MCF 10A (cell line): ENCODE measurements around the gene SLC10A2. TPM values are rescaled to one million over a fixed set of nuclear protein-coding genes. Genes with fewer than 3 reads are reported as not detected.

Source experiments
- BruUV-seq: library from RNA; stranded (reverse); fragments of 400-500 nt; replicated peaks from 2 replicates; lab custom pipeline; 2021; lab: Mats Ljungman, UMichigan
- CTCF ChIA-PET: fragments of 300-600 bp; sonication (Branson Sonifier 250); formaldehyde crosslinking; extraction: SDS; loops from one replicate; lab custom pipeline; 2021; ENCODE audit warnings: antibody characterized with exemption, inconsistent platforms; lab: Yijun Ruan, JAX
- POLR2A ChIA-PET: fragments of 300-600, 350-650 bp; sonication (Branson Sonifier 250); formaldehyde crosslinking; extraction: SDS; loops from one replicate; lab custom pipeline; 2020; ENCODE audit warnings: antibody characterized with exemption, inconsistent platforms; lab: Yijun Ruan, JAX
- DNase-seq: peaks from one replicate; pipeline ENCODE4 v3.0.0-alpha.2; 2018; ENCODE audit not compliant: unreplicated experiment
- H3K27ac Mint-ChIP-seq: one replicate; pipeline ENCODE4 v1.8.0; 2022; ENCODE audit warnings: mild to moderate bottlenecking, low read depth, mixed read lengths; ENCODE audit not compliant: unreplicated experiment
- H3K27me3 Mint-ChIP-seq: one replicate; pipeline ENCODE4 v1.8.0; 2022; ENCODE audit warnings: mixed read lengths; ENCODE audit not compliant: insufficient read depth, unreplicated experiment
- H3K36me3 Mint-ChIP-seq: one replicate; pipeline ENCODE4 v1.8.0; 2022; ENCODE audit warnings: mild to moderate bottlenecking, moderate library complexity, mixed read lengths; ENCODE audit not compliant: insufficient read depth, unreplicated experiment
- H3K4me1 Mint-ChIP-seq: one replicate; pipeline ENCODE4 v1.8.0; 2022; ENCODE audit warnings: mixed read lengths; ENCODE audit not compliant: insufficient read depth, unreplicated experiment
- H3K4me3 Mint-ChIP-seq: one replicate; pipeline ENCODE4 v1.8.0; 2022; ENCODE audit warnings: mild to moderate bottlenecking, moderate library complexity, mixed read lengths; ENCODE audit not compliant: unreplicated experiment
- H3K9me3 Mint-ChIP-seq: one replicate; pipeline ENCODE4 v1.8.0; 2022; ENCODE audit warnings: mixed read lengths; ENCODE audit not compliant: unreplicated experiment
- intact Hi-C: fragments of 100-400 bp; cut with micrococcal nuclease; formaldehyde crosslinking; loops from 2 replicates; pipeline ENCODE4 v1.14.1; 2022
- total RNA-seq: library from RNA; stranded (reverse); gene quantifications from 2 replicates; pipeline ENCODE4 v1.2.3, GENCODE V29; 2022
- TF ChIP-seq, protein P1 (sequence below): fragments of 200-600 bp; IDR thresholded peaks from one replicate; pipeline ENCODE4 v1.8.0; 2022; ENCODE audit warnings: antibody characterized with exemption, mild to moderate bottlenecking; ENCODE audit not compliant: unreplicated experiment

SLC10A2 gene
- total RNA-seq, 1 experiment from 2014 or later: not detected

- no peaks in the 10 kb centered on the region for H3K4me1 Mint-ChIP-seq
- no TSS peak for BruUV-seq
- POLR2A ChIA-PET: no interaction called here
- TF ChIP-seq, protein P1, sequence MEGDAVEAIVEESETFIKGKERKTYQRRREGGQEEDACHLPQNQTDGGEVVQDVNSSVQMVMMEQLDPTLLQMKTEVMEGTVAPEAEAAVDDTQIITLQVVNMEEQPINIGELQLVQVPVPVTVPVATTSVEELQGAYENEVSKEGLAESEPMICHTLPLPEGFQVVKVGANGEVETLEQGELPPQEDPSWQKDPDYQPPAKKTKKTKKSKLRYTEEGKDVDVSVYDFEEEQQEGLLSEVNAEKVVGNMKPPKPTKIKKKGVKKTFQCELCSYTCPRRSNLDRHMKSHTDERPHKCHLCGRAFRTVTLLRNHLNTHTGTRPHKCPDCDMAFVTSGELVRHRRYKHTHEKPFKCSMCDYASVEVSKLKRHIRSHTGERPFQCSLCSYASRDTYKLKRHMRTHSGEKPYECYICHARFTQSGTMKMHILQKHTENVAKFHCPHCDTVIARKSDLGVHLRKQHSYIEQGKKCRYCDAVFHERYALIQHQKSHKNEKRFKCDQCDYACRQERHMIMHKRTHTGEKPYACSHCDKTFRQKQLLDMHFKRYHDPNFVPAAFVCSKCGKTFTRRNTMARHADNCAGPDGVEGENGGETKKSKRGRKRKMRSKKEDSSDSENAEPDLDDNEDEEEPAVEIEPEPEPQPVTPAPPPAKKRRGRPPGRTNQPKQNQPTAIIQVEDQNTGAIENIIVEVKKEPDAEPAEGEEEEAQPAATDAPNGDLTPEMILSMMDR: no peak
- CTCF ChIA-PET: interaction anchor here (0.9 kb wide), 1 partner anchor 10 kb away, joined by 4 read pairs; no protein-coding TSS in a partner anchor
- peaks cover 9% of the 10 kb centered on the region for H3K9me3 Mint-ChIP-seq
- no peak for DNase-seq
- intact Hi-C loops: no loop called here
- H3K27ac Mint-ChIP-seq: no peak overlapping the region
- no peaks in the 10 kb centered on the region for H3K27me3 Mint-ChIP-seq
- H3K4me3 Mint-ChIP-seq: no peak overlapping the region
- no peaks in the 10 kb centered on the region for H3K36me3 Mint-ChIP-seq
Observed at GRCh38 chr13:103000157-103000556, 66.1 kb downstream of the SLC10A2 start.

- Mint-ChIP-seq H3K36me3 (no peaks in the 10 kb centered on the region), H3K27me3 (no peaks in the 10 kb centered on the region), H3K27ac (no peak overlapping the region), H3K4me1 (no peaks in the 10 kb centered on the region), H3K4me3 (no peak overlapping the region), H3K9me3 (peaks cover 9% of the 10 kb centered on the region)
- ChIA-PET CTCF (interaction anchor here (0.6 to 0.7 kb wide), 2 partner anchors 75 to 97 kb away, joined by 3 read pairs; no protein-coding TSS in a partner anchor), POLR2A (no interaction called here)
- no TSS peak for BruUV-seq
- DNase-seq: no peak
- intact Hi-C loops: no loop called here
- TF ChIP-seq, protein P1: no peak
Observed at GRCh38 chr13:102999499-102999898, 66.7 kb downstream of the SLC10A2 start.

Other genes with a start within 250 kb of the SLC10A2 start
- 68.1 and 68.8 TPM in 2 replicates for gene ERCC5, start 220.4 kb downstream of the SLC10A2 start, total RNA-seq